Skeletal muscle tissue (tissue), 4 donors: ENCODE data around the gene SLC24A3. TPM values are rescaled to one million over a fixed set of nuclear protein-coding genes. Genes with fewer than 3 reads are reported as not detected.

ENCODE experiments used
- H3K27ac ChIP-seq: one replicate; pipeline ENCODE4 v1.7.0; 2013; ENCODE audit warnings: mild to moderate bottlenecking, low read depth, low read length, inconsistent platforms
- H3K27me3 ChIP-seq, 3 donors: one replicate each; pipeline ENCODE4 v1.7.0; 2013; ENCODE audit warnings: low read length in 3 of 3; ENCODE audit not compliant: control insufficient read depth in 3 of 3, insufficient read depth in 3 of 3
- H3K36me3 ChIP-seq, 3 donors: one replicate each; pipeline ENCODE4 v1.7.0; 2013; ENCODE audit warnings: low read length in 3 of 3; ENCODE audit not compliant: control insufficient read depth in 3 of 3, insufficient read depth in 3 of 3
- H3K4me1 ChIP-seq, 3 donors: one replicate each; pipeline ENCODE4 v1.7.0; 2013; ENCODE audit warnings: low read length in 3 of 3, mild to moderate bottlenecking in 3 of 3; ENCODE audit not compliant: control insufficient read depth in 3 of 3, insufficient read depth in 3 of 3
- H3K4me3 ChIP-seq, 3 donors: one replicate each; pipeline ENCODE4 v1.7.0; 2013; ENCODE audit warnings: low read length in 3 of 3
- H3K9ac ChIP-seq, 3 donors: one replicate each; pipeline ENCODE4 v1.7.0; 2013; ENCODE audit warnings: low read length in 3 of 3, mild to moderate bottlenecking in 3 of 3, moderate library complexity in 2 of 3, low read depth in 1 of 3
- H3K9me3 ChIP-seq, 3 donors: one replicate each; pipeline ENCODE4 v1.7.0; 2013; ENCODE audit warnings: low read length in 3 of 3; ENCODE audit not compliant: control insufficient read depth in 3 of 3
- total RNA-seq: library from RNA; depleted of rRNA; stranded (reverse); fragments of >200 nt; gene quantifications from one replicate; pipeline ENCODE4 v1.2.3, GENCODE V29; 2014
- donor health status: Osteomylitis.

SLC24A3 gene
- total RNA-seq, 1 donor from 2014 or later, result 15.7 TPM

GRCh38 chr20:19615629-19616028 is 403.2 kb downstream of the SLC24A3 start:
- no peaks in the 10 kb centered on the region for H3K9me3 ChIP-seq
- H3K9ac ChIP-seq, result no peak overlapping the region
- H3K4me1 ChIP-seq, result peaks cover 0 to 6% (median 6%) of the 10 kb centered on the region in 3 donors
- H3K36me3 ChIP-seq, result no peaks in the 10 kb centered on the region
- no peak overlapping the region for H3K27ac ChIP-seq
- H3K4me3 ChIP-seq, result no peak overlapping the region
- H3K27me3 ChIP-seq, result no peaks in the 10 kb centered on the region

DNA sequence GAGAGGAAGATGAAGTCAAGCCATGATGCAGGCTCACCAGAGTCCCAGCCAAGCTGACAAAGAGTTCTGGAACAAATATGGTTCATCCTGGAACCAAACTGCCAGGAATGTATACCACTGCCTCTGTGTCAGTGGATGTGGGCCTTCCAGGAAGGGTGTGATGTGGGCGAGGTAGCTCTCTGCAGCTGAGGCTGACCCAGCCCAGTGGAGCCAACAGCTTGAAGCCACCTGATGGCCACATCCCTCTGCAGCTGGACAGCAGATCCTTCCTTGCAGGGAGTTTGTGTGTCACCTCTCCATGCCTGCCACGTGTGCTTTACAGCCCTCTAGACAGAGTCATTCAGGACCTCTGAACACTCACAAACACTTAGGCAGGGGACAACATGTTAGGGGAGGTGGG is 403.6 kb downstream of the SLC24A3 start:
- Histone ChIP-seq H3K27me3 (no peaks in the 10 kb centered on the region), H3K4me3 (no peak overlapping the region)

GRCh38 chr20:19616620-19617019 is 404.2 kb downstream of the SLC24A3 start:
- Histone ChIP-seq H3K4me1 (peaks cover 0 to 6% (median 6%) of the 10 kb centered on the region in 3 donors), H3K36me3 (no peaks in the 10 kb centered on the region), H3K27me3 (no peaks in the 10 kb centered on the region), H3K4me3 (no peak overlapping the region), H3K27ac (no peak overlapping the region), H3K9me3 (no peaks in the 10 kb centered on the region), H3K9ac (no peak overlapping the region)

More for the DNA sequence above, 403.6 kb downstream of the SLC24A3 start:
- peaks cover 0 to 6% (median 6%) of the 10 kb centered on the region in 3 donors for H3K4me1 ChIP-seq
- H3K9ac ChIP-seq, result no peak overlapping the region
- no peaks in the 10 kb centered on the region for H3K9me3 ChIP-seq
- H3K27ac ChIP-seq, result no peak overlapping the region
- no peaks in the 10 kb centered on the region for H3K36me3 ChIP-seq

- H3K4me3 ChIP-seq, result no peak overlapping the region
- H3K36me3 ChIP-seq, result no peaks in the 10 kb centered on the region
- H3K27me3 ChIP-seq, result no peaks in the 10 kb centered on the region
- no peak overlapping the region for H3K27ac ChIP-seq
- H3K9ac ChIP-seq, result no peak overlapping the region
- H3K4me1 ChIP-seq, result peaks cover 0 to 6% (median 6%) of the 10 kb centered on the region in 3 donors
- H3K9me3 ChIP-seq, result no peaks in the 10 kb centered on the region
Measured at GRCh38 chr20:19617256-19617655, 404.8 kb downstream of the SLC24A3 start.

- no peak overlapping the region for H3K27ac ChIP-seq
- no peaks in the 10 kb centered on the region for H3K9me3 ChIP-seq
- H3K27me3 ChIP-seq, result no peaks in the 10 kb centered on the region
Measured at GRCh38 chr20:19618711-19619110, 406.3 kb downstream of the SLC24A3 start.

DNA sequence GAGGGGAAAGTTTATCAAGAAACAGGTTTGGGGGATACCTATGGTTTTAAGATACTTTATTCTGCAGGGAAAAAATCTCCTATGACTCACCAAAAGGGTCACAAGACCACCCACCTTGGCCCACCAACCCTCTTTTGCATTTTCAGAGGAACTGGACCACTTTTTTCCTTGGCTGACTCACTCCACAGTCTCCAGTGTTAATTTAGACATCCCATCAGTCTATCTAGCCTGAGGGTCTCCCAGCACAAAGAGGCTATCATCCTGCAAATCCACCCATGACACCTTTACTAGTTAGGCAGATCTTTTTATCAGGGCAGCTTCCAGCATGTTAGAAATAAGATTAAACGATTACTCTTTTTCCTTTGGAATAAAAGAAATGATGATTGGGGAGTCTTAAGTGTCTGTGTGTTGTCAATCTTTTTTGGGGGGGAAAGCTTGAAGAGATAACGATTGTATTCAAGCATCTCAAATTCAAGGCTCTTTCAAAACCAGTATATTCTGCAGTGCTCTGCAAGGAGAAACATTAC is 407.5 kb downstream of the SLC24A3 start:
- H3K27me3 ChIP-seq, result no peaks in the 10 kb centered on the region
- H3K36me3 ChIP-seq, result no peaks in the 10 kb centered on the region
- no peak overlapping the region for H3K9ac ChIP-seq
- no peak overlapping the region for H3K4me3 ChIP-seq
- H3K4me1 ChIP-seq, result peaks cover 0 to 6% (median 6%) of the 10 kb centered on the region in 3 donors
- H3K27ac ChIP-seq, result no peak overlapping the region
- H3K9me3 ChIP-seq, result no peaks in the 10 kb centered on the region

More at GRCh38 chr20:19618711-19619110, 406.3 kb downstream of the SLC24A3 start:
- Histone ChIP-seq H3K36me3 (no peaks in the 10 kb centered on the region), H3K4me1 (peaks cover 0 to 6% (median 6%) of the 10 kb centered on the region in 3 donors), H3K4me3 (no peak overlapping the region), H3K9ac (no peak overlapping the region)

GRCh38 chr20:19620446-19620845 is 408.0 kb downstream of the SLC24A3 start:
- H3K4me3 ChIP-seq, result no peak overlapping the region
- peaks cover 0 to 6% (median 6%) of the 10 kb centered on the region in 3 donors for H3K4me1 ChIP-seq
- no peaks in the 10 kb centered on the region for H3K36me3 ChIP-seq
- no peaks in the 10 kb centered on the region for H3K27me3 ChIP-seq
- no peak overlapping the region for H3K27ac ChIP-seq
- no peaks in the 10 kb centered on the region for H3K9me3 ChIP-seq
- no peak overlapping the region for H3K9ac ChIP-seq

GRCh38 chr20:19621072-19621471 is 408.6 kb downstream of the SLC24A3 start:
- Histone ChIP-seq H3K9me3 (no peaks in the 10 kb centered on the region), H3K4me1 (peaks cover 0 to 6% (median 6%) of the 10 kb centered on the region in 3 donors), H3K9ac (no peak overlapping the region), H3K4me3 (no peak overlapping the region), H3K27ac (no peak overlapping the region), H3K36me3 (no peaks in the 10 kb centered on the region), H3K27me3 (no peaks in the 10 kb centered on the region)

DNA sequence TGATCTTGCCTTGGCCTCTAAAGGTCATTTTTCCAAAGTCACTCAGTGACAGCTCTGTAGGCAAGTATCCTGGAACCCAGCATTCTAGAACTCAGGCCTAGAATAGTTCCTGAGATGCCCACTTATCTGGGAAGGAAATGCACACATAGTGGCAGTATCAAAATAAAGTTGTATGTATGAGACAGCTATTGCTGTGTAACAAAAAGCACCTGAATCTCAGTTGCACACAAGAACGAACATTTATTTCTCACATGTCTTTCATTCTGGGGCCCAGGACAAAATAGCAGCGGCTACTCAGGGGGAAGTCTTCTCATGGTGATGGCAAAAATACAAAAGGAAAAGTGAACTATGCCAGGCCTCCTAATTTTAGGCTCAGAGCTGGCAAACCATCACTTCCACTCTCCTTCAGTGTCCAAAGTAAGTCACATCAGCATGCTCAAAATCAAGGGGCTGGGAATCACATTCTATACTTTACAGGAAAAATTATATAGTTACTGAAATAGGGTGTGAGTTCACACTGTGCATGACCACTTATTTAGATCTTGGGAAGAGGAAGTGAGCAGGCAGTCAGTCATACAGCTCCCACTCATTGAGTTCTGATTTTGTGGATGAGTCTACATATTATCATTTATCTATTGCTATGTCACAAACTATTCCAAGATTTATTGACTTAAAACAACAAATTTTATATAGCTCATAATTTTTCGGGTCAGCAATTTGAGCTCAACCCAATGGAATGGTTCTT is 412.0 kb downstream of the SLC24A3 start:
- Histone ChIP-seq H3K9me3 (no peaks in the 10 kb centered on the region), H3K4me3 (no peak overlapping the region), H3K4me1 (peaks cover 0 to 2% (median under 1%) of the 10 kb centered on the region in 3 donors), H3K27ac (no peak overlapping the region), H3K9ac (no peak overlapping the region), H3K36me3 (no peaks in the 10 kb centered on the region), H3K27me3 (no peaks in the 10 kb centered on the region)

DNA sequence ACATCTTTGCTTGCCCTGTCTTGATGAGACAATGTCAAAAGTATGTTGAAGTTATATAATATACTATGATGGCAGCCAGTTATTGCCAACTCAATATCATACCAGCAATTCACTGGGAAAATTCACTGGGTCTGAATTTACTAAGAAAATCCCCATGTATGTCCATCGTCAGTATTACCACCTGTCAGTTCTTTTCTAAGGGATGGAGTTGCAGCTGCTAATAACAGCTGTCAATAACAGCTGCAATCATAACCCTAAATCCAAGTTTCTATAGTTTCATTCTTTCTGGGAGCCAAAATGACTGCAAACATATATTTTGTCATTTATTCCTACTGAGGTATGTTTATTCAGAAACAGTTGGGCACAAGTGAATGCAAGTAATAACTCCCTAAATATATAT is 413.0 kb downstream of the SLC24A3 start:
- Histone ChIP-seq H3K27ac (no peak overlapping the region), H3K9ac (no peak overlapping the region), H3K9me3 (no peaks in the 10 kb centered on the region), H3K4me1 (peaks cover 0 to under 1% (median 0%) of the 10 kb centered on the region in 3 donors), H3K4me3 (no peak overlapping the region), H3K27me3 (no peaks in the 10 kb centered on the region), H3K36me3 (no peaks in the 10 kb centered on the region)
